ENCODE measurements around the gene CLMP.

CLMP gene

GRCh38 chr11:123161376-123162030 is 33.5 kb downstream of the CLMP start:
- Histone ChIP-seq H2AFZ (ENCODE audit: low read length) (no peak overlapping the region), H3K4me2 (ENCODE audit: low read length) (no peak overlapping the region), H3K79me2 (ENCODE audit: insufficient read depth, low read length) (no peaks in the 10 kb centered on the region), H3K36me3 (ENCODE audit: insufficient read depth, low read length) (no peaks in the 10 kb centered on the region), H3K9me3 (ENCODE audit: low read length) (no peaks in the 10 kb centered on the region), H3K27ac (ENCODE audit: low read depth, low read length, poor library complexity, severe bottlenecking) (no peak overlapping the region), H3K9me2 (ENCODE audit: low read depth, low read length) (no peaks in the 10 kb centered on the region), H4K20me1 (ENCODE audit: insufficient read depth, low read length) (no peaks in the 10 kb centered on the region), H3K4me1 (ENCODE audit: insufficient read depth, low read length, severe bottlenecking) (no peaks in the 10 kb centered on the region), H3K9ac (ENCODE audit: low read length) (no peak overlapping the region), H3F3A (ENCODE audit: insufficient read depth, low read length) (no peaks in the 10 kb centered on the region), H3K4me3 (ENCODE audit: low read depth, low read length, poor library complexity, severe bottlenecking) (no peak overlapping the region), H3K27me3 (ENCODE audit: insufficient read depth, low read length) (no peaks in the 10 kb centered on the region)
- no peak for TF ChIP-seq EZH2 (IDR thresholded peaks at IDR 0.05; ENCODE audit: borderline replicate concordance, low read length)
- TF ChIP-seq CTCF (IDR thresholded peaks at IDR 0.05; ENCODE audit: low read length) = no peak

DNA sequence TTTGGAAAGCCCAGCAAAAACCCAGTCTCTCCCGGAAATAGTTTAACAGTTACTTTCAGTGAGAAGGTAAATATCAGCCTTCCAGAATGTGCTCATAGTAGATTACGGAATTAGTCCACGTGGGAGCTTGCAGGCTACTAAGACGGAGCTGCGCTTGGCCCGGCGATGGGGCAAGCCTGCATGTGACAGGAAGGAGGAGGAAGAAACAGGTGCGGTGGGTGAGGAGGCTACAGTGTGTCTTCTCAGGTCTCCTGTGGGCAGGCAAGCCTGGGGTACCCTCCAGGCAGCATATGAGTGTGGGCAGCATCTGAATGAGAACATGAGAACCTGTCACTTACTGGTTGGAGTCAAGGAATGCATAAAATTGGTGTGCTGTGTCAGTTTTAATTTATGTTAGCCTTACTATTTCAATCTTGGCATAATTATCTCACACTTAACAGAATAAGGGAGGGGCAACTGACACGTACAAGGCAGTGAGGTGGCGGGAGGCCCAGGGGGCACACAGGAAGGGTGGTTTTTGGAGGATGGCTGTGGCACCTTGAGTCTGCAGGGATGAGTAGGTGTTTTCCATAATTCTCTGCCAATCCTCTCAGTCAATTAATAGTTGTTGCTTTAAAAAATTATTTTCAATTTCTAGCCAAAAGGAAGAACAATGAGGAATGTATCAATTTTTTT is 35.7 kb downstream of the CLMP start:
- H3K4me3 ChIP-seq (ENCODE audit: low read depth, low read length, poor library complexity, severe bottlenecking) = no peak overlapping the region
- H3K4me2 ChIP-seq (ENCODE audit: low read length) = no peak overlapping the region
- H3K9me2 ChIP-seq (ENCODE audit: low read depth, low read length) = no peaks in the 10 kb centered on the region
- no peaks in the 10 kb centered on the region for H3K36me3 ChIP-seq (ENCODE audit: insufficient read depth, low read length)
- no peaks in the 10 kb centered on the region for H4K20me1 ChIP-seq (ENCODE audit: insufficient read depth, low read length)
- no peaks in the 10 kb centered on the region for H3K79me2 ChIP-seq (ENCODE audit: insufficient read depth, low read length)
- no peak overlapping the region for H2AFZ ChIP-seq (ENCODE audit: low read length)
- no peak overlapping the region for H3K9ac ChIP-seq (ENCODE audit: low read length)
- H3K27me3 ChIP-seq (ENCODE audit: insufficient read depth, low read length) = no peaks in the 10 kb centered on the region
- H3K27ac ChIP-seq (ENCODE audit: low read depth, low read length, poor library complexity, severe bottlenecking) = no peak overlapping the region
- H3F3A ChIP-seq (ENCODE audit: insufficient read depth, low read length) = no peaks in the 10 kb centered on the region
- no peak for TF ChIP-seq EZH2 (IDR thresholded peaks at IDR 0.05; ENCODE audit: borderline replicate concordance, low read length)
- TF ChIP-seq CTCF (IDR thresholded peaks at IDR 0.05; ENCODE audit: low read length) = no peak
- no peaks in the 10 kb centered on the region for H3K9me3 ChIP-seq (ENCODE audit: low read length)
- no peaks in the 10 kb centered on the region for H3K4me1 ChIP-seq (ENCODE audit: insufficient read depth, low read length, severe bottlenecking)

DNA sequence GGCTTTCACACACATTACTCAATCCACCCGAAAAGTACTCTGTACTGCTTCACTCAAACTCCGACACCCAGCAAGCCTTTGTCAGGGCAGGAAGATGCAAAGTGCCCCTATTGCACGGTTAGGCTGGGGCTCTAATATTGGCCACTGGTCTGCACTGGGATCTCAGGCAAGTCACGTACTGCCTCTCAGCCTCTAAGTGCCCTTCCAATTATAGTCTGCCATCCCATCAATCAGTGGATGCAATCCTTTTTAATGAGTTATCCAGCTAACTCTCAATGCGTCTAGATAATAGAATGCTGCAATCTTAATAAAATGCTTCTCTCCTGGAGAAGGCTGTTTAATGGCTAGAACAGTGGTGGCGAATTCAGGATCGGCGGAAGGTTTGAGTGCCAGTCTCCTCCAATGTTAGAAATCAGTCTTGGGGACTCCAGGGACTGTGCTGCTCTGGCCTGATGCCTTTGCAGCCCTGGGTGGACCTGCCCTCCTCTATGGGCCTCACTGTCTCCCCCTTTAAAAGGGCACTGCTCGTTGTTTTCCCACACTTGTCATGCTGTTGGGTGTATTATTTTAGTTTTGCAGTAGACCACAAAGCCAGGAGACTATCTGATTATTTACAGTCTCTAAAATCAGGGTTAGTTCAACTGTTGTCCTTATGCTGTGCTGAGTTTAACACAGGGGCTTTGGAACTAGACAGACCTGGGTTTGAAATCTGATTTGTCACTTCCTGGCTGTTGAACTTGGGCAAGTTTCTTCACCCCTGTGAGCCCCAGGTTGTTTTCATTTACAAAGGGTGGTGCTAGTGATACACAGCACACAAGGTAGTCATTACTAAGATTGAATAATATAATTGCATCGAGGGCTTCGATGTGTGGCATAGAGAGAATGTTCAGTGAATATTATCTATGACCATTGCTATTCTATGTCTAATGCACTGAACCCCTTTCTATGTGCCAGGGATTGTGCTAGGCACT is 36.7 kb downstream of the CLMP start:
- Histone ChIP-seq H3K36me3 (ENCODE audit: insufficient read depth, low read length) (no peaks in the 10 kb centered on the region), H3K4me2 (ENCODE audit: low read length) (no peak overlapping the region), H3K9me2 (ENCODE audit: low read depth, low read length) (no peaks in the 10 kb centered on the region), H3K27me3 (ENCODE audit: insufficient read depth, low read length) (no peaks in the 10 kb centered on the region), H3K4me1 (ENCODE audit: insufficient read depth, low read length, severe bottlenecking) (no peaks in the 10 kb centered on the region), H3F3A (ENCODE audit: insufficient read depth, low read length) (no peaks in the 10 kb centered on the region), H3K9me3 (ENCODE audit: low read length) (no peaks in the 10 kb centered on the region), H3K9ac (ENCODE audit: low read length) (no peak overlapping the region), H3K27ac (ENCODE audit: low read depth, low read length, poor library complexity, severe bottlenecking) (no peak overlapping the region), H4K20me1 (ENCODE audit: insufficient read depth, low read length) (no peaks in the 10 kb centered on the region), H3K4me3 (ENCODE audit: low read depth, low read length, poor library complexity, severe bottlenecking) (no peak overlapping the region), H3K79me2 (ENCODE audit: insufficient read depth, low read length) (no peaks in the 10 kb centered on the region), H2AFZ (ENCODE audit: low read length) (no peak overlapping the region)
- TF ChIP-seq CTCF (IDR thresholded peaks at IDR 0.05; ENCODE audit: low read length) (no peak), EZH2 (IDR thresholded peaks at IDR 0.05; ENCODE audit: borderline replicate concordance, low read length) (no peak)
